AG08395 (cell line): ENCODE measurements around the gene TRAF4.
"Not testable (repeated sequence)": the region's sequence is repeated elsewhere in the genome, so short reads cannot be mapped to it uniquely, and the experiment has no call there.

ENCODE experiments used
- DNase-seq: peaks from one replicate; pipeline ENCODE4 v3.0.0; 2012; ENCODE audit warnings: mixed read lengths, low spot score

The TRAF4 gene

DNA sequence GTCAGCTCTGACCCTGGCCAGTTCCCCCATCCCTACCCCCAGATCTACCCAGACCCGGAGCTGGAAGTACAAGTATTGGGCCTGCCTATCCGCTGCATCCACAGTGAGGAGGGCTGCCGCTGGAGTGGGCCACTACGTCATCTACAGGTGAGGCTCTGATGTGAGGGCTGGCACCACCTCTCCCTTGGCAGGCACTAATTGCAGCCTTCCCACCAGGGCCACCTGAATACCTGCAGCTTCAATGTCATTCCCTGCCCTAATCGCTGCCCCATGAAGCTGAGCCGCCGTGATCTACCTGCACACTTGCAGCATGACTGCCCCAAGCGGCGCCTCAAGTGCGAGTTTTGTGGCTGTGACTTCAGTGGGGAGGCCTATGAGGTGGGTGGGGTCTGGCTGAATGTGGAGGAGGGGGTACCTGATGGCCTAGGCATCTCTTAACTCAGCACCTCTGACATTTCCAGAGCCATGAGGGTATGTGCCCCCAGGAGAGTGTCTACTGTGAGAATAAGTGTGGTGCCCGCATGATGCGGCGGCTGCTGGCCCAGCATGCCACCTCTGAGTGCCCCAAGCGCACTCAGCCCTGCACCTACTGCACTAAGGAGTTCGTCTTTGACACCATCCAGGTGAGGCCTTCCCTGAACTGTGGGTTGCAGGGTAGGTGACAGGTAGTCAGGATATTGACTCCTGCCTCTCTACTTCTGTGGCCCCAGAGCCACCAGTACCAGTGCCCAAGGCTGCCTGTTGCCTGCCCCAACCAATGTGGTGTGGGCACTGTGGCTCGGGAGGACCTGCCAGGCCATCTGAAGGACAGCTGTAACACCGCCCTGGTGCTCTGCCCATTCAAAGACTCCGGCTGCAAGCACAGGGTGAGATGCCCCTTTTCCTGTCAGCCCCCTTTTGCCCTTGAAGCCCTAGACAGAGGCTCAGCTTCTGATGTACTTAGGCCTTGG, 4.3 kb downstream of the TRAF4 start:
- no peak for DNase-seq

DNA sequence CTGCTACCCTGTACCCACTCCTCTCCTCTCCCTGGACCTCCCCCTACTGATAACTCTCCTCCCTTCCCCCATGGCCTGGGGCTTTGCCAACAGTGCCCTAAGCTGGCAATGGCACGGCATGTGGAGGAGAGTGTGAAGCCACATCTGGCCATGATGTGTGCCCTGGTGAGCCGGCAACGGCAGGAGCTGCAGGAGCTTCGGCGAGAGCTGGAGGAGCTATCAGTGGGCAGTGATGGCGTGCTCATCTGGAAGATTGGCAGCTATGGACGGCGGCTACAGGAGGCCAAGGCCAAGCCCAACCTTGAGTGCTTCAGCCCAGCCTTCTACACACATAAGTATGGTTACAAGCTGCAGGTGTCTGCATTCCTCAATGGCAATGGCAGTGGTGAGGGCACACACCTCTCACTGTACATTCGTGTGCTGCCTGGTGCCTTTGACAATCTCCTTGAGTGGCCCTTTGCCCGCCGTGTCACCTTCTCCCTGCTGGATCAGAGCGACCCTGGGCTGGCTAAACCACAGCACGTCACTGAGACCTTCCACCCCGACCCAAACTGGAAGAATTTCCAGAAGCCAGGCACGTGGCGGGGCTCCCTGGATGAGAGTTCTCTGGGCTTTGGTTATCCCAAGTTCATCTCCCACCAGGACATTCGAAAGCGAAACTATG, 5.2 kb downstream of the TRAF4 start:
- no peak for DNase-seq

GRCh38 chr17:28749516-28750177, 5.8 kb downstream of the TRAF4 start:
- no peak for DNase-seq

GRCh38 chr17:28750178-28751047, 6.6 kb downstream of the TRAF4 start:
- DNase-seq = peak; percentile 85

DNA sequence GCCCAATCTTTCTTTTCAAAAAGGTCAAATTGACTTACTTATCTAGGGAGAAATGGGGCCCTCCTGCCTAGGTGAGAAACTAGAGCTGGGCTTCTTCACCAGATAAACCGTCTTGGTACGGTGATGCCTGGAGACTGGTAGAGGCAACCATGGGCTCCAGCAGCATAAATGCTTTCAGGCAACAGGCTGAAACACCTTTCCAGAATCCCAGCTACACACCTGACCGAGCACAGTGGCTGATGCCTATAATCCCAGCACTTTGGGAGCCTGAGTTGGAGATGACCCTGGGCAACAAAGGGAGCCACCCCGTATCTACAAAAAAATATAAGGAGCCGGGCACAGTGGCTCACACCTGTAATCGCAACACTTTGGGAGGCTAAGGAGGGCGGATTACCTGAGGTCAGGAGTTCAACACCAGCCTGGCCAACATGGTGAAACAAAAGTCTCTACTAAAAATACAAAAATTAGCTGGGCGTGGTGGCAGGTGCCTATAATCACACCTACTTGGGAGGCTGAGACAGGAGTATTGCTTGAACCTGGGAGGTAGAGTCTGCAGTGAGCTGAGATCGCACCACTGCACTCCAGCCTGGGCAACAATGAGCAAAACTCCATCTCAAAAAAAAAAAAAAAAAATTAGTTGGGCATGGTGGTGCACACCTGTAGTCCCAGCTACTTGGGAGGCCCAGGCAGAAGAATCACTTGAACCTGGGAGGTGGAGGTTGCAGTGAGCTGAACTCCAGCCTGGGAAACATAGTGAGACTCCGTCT, 8.0 kb downstream of the TRAF4 start:
- no peak for DNase-seq

DNA sequence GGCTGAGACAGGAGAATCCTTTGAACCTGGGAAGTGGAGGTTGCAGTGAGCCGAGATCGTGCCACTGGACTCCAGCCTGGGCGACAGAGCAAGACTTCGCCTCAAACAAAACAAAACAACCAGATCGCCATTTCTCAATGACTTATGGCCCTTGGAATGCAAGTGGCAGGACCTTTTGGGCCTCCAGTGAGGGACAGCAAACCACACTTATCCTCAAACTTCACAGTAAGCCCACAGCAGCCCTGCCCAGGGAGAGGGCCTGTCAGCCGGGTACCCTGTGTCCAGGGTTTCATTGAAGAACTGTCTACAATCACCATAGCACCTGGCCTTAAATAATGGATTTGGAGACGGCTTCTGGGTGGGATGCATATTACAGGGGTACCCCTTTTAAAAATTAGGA, 11.7 kb downstream of the TRAF4 start:
- DNase-seq = no peak

DNA sequence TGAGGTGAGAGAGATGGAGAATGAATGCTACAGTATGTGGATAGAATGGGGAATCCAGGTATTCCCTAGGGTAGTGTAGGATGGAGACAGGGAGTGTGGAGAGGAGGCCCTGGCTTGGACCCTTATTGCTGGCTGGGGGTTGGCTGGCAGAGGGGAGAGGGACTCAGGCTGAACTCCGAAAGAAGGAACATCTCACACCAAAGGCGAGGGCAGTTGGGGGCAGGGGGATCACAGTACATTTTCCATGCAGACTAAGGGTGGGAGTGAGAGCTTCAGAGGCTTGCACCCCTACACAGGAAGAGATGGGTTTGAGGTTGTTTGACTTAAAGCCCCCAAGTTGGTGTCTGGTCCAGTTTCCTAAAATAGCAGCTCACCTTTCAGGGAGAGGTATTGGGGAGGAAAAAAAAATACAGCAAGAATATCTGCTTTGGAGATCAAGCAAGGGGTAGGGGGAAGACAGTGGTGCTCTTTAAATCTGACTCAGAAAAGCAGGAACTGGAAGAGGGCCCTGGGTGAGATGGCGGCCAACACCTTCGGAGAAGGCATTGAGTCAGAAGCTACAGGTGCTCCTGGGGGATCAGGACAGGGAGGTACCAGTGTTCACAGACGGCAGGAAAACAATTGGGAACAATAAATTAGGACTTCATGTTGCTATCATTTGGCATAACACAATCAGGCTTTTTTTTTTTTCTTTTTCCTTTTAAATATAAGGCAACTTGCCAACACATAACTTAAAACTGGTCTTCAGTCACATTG, 12.4 kb downstream of the TRAF4 start:
- DNase-seq = no peak

DNA sequence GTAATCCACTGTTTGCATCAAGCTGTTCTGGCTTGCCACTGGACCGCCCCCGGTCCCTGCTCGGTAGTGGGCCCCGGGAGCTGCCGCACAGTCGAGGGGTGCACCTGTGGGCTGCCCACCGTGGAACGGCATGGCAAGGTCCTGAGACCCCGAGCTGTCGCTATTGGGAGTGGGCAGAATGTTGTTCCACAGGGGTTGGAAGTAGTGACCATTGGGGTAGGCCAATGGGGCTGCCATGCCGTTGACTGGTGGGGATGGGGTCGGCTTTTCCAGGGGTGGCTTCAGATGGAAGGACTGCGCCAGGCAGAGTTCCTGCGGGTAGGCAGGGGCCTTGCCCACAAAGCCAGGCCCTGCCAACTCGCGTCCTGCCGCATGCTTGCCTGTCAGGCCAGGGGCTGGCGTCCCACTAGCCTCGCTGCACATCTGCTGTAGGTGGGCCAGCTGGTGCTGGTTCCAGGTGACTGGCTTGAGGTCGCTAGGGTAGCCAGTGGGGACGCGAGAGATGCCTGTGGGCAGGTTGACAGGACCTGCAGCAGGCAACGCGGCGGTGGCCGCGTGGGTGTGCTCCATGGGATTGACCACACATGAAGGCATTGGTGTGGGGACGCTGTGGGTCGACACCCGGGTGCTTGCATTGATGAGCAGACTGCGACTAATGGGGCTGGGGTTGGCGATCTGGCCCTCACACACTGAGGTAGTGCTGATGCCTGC, 14.8 kb downstream of the TRAF4 start:
- DNase-seq = no peak

DNA sequence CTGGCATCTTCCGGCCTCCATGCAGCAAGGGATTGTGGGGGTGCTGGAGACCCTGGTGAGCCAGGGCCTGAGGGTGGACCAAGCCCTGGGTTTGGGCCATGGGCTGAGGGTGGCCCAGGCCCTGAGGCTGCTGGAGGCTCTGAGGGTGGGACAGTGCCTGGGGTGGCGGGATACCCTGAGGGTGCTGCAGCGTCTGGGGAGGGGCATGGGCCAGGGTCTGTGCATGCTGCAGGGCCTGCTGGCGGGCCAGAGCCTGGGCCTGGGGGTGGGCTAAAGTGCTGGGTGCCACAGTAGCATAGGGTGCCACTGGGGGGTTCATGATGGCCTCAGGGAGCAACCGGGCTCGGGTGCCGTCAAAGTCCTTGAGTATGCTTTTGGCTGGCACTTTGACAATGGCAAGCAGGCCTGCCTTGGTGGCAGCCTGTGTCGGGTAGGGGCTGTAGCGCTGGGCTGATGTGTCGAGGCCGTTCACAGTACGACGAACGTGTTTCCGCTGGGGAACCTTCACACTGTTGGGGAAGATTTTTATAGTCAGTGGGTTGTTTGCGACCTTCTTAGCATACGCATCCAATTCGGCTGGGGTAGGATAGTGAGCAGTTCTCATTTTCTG, 15.6 kb downstream of the TRAF4 start:
- DNase-seq = no peak

DNA sequence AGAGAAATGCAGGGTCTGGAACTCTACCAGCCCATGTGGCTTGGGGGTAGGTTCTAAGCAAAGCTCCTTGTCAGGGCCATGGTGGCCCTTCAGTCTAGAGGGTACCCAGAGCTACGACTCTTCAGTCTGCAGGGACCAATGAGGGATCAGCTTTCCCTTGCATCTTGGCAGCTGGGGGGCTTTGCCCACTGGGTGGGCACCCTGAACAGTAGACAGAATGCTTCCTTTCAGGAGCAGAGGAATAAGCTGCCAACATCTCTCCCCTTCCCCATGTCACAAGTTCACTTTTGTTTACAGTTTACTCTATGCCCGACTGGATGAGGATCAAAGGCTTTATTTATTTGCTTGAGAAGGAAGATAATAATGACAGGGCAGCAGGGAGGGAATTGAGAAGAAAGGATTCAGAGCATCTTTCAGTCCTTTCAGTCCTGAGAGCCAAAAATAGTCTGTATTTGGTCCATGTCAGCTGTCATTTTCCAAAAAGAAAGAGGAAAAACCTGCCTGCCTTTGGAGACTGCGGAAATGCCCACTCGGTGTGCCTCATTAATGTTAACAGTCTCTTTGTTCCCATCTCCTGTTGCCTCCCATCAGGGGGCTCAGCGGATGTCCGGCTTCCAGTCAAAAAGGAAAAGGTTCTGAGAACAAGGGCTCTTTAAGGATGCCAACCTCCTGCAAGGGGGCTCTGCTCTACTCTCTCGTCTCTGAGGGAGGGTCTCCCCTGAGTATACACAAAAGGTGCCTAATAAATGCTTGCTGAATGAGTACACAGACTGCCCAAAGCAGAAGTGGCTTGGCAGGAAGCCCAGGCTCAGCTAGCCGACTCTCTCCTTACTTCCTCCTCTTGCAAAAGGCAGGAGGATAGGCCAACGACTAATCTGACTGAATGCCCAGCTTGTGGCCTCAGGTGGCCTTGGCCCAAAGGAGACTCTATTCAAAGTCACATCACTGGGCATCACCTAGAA, 17.1 kb downstream of the TRAF4 start:
- peak; percentile 58 for DNase-seq

- no peak for DNase-seq
Observed at GRCh38 chr17:28763137-28763799, 19.5 kb downstream of the TRAF4 start.

- peak; percentile 76 for DNase-seq
Observed at GRCh38 chr17:28763804-28764266, 20.0 kb downstream of the TRAF4 start.

DNA sequence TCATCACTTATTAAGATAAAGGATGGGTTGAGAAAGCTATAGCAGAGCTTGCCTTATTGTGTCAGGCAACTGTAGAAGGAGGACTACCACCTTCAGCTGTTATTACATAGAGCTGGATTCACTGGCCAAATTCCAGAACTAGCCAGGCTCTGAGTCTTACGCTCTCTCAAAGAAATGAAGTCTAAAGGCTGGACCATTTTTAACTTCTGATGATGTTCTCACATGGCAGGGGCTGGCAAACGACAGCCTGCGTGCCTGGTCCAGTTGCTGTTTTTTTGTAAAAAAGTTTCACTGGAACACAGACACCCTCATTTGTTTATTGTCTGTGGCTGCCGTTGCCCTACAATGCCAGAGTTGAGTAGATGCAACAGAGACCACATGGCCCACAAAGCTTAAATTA, 21.2 kb downstream of the TRAF4 start:
- DNase-seq = no peak

- DNase-seq = no peak
Observed at GRCh38 chr17:28773736-28774135, 29.9 kb downstream of the TRAF4 start.

DNA sequence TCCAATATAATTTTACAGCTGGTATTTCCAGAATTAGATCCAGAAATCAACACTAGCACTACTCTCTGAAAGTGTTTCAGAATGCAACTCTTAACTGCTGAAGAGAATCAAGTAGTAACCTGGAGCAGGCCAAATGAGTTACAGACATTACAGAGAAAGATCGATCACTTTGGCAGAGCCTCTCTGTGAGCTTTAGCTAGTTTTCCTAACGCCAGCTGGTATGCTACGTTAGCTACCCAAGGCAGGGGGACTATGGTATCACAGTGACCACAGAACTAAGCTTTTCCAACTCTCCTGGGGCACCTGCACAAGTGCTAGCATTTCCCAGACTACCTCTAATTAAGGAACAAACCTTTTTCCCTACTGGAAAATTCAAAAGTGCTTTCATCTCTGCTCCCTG, 30.4 kb downstream of the TRAF4 start:
- DNase-seq = no peak

GRCh38 chr17:28777178-28777577, 33.4 kb downstream of the TRAF4 start:
- DNase-seq = no peak

- DNase-seq = not testable (repeated sequence)
Observed at GRCh38 chr17:28779601-28780000, 35.8 kb downstream of the TRAF4 start.
